Esophagus mucosa (tissue), 1 donor: ENCODE measurements around the gene KCNQ1. TPM values are rescaled to one million over a fixed set of nuclear protein-coding genes. Genes with fewer than 3 reads are reported as not detected.

Experiments
- ATAC-seq: fragments of 200-7000 bp; cut with Tn5 transposase; one replicate; pipeline ENCODE4 v1.9.1; 2020
- total RNA-seq: library from RNA; stranded (reverse); gene quantifications from one replicate; pipeline ENCODE4 v1.2.4, GENCODE V29; 2023
- donor health status: DM: yes; HTN: yes; CAD: no.

The KCNQ1 gene
- total RNA-seq, 1 donor from 2014 or later, result 1.6 TPM

- ATAC-seq, result no peak
Measured at GRCh38 chr11:2410616-2411015, 34.2 kb upstream of the KCNQ1 start.

GRCh38 chr11:2411446-2412305, 33.1 kb upstream of the KCNQ1 start:
- ATAC-seq, result no peak

GRCh38 chr11:2412323-2412722, 32.5 kb upstream of the KCNQ1 start:
- ATAC-seq, result no peak

- no peak for ATAC-seq
Measured at GRCh38 chr11:2413742-2414579, 30.8 kb upstream of the KCNQ1 start.

GRCh38 chr11:2414616-2415015, 30.2 kb upstream of the KCNQ1 start:
- no peak for ATAC-seq

GRCh38 chr11:2415171-2415570, 29.6 kb upstream of the KCNQ1 start:
- no peak for ATAC-seq

- ATAC-seq, result no peak
Measured at GRCh38 chr11:2415601-2416380, 29.0 kb upstream of the KCNQ1 start.

- ATAC-seq, result no peak
Measured at GRCh38 chr11:2416765-2417164, 28.0 kb upstream of the KCNQ1 start.

- ATAC-seq, result no peak
Measured at GRCh38 chr11:2417856-2418692, 26.7 kb upstream of the KCNQ1 start.

- ATAC-seq, result no peak
Measured at GRCh38 chr11:2418693-2419360, 26.0 kb upstream of the KCNQ1 start.

GRCh38 chr11:2419638-2420501, 24.9 kb upstream of the KCNQ1 start:
- ATAC-seq, result peak; percentile 57

- ATAC-seq, result peak; percentile 88
Measured at GRCh38 chr11:2420502-2421225, 24.1 kb upstream of the KCNQ1 start.

GRCh38 chr11:2421226-2421994, 23.4 kb upstream of the KCNQ1 start:
- ATAC-seq, result no peak

- no peak for ATAC-seq
Measured at GRCh38 chr11:2421996-2422395, 22.8 kb upstream of the KCNQ1 start.

GRCh38 chr11:2422461-2423156, 22.2 kb upstream of the KCNQ1 start:
- no peak for ATAC-seq

GRCh38 chr11:2423157-2424025, 21.4 kb upstream of the KCNQ1 start:
- no peak for ATAC-seq
